B cell (primary cell): ENCODE measurements around the gene ACKR2. TPM values are rescaled to one million over a fixed set of nuclear protein-coding genes. Genes with fewer than 3 reads are reported as not detected.
A peak's percentile ranks its signal among the peaks of the same experiment; 100 is the strongest.

Experiments
- ATAC-seq: fragments of 200-7000 bp; cut with Tn5 transposase; one replicate; pipeline ENCODE4 v1.10.0; 2021; ENCODE audit warnings: low read depth, mild to moderate bottlenecking, moderate number of reproducible peaks, moderate library complexity
- CTCF ChIA-PET: fragments of 350-600 bp; sonication (Branson Sonifier 250); formaldehyde crosslinking; loops from one replicate; lab custom pipeline; 2021; ENCODE audit warnings: antibody characterized with exemption, inconsistent platforms; lab: Charles Lee
- POLR2A ChIA-PET: fragments of 350-600 bp; sonication (Branson Sonifier 250); formaldehyde crosslinking; loops from one replicate; lab custom pipeline; 2021; ENCODE audit warnings: antibody characterized with exemption; lab: Charles Lee
- DNase-seq: peaks from one replicate; pipeline ENCODE4 v3.0.0; 2013
- H2AFZ ChIP-seq: 2 replicates; pipeline ENCODE4 v1.6.1; 2012; ENCODE audit warnings: mild to moderate bottlenecking, low read depth, low read length; ENCODE audit not compliant: insufficient read depth, poor library complexity, severe bottlenecking
- H3K27ac ChIP-seq, 2 donors: 1 replicate in 1 of 2; 2 replicates in 1 of 2; pipeline ENCODE4 v1.5.1; 2012 to 2013; ENCODE audit warnings: low read length in 2 of 2, mild to moderate bottlenecking in 2 of 2, moderate library complexity in 1 of 2
- H3K27me3 ChIP-seq, 4 experiments: fragments of 200-600 bp in 1 of 4; sonication (generic) in 1 of 4; replicated peaks in 1 of 4; 1 replicate in 2 of 4; 2 replicates in 2 of 4; pipeline versions ENCODE4 v1.6.1 to v1.7.0; 2013 to 2016; ENCODE audit warnings: low read length in 3 of 4, mild to moderate bottlenecking in 2 of 4, mixed read lengths in 1 of 4, moderate library complexity in 1 of 4; ENCODE audit not compliant: insufficient read depth in 4 of 4, control insufficient read depth in 3 of 4; ENCODE audit errors: control extremely low read depth in 1 of 4
- H3K36me3 ChIP-seq, 2 experiments: replicated peaks in 1 of 2; 1 replicate in 1 of 2; 2 replicates in 1 of 2; pipeline versions ENCODE4 v1.6.1 to v1.7.1; 2013; ENCODE audit warnings: low read length in 1 of 2; ENCODE audit not compliant: insufficient read depth in 2 of 2, control insufficient read depth in 1 of 2; ENCODE audit errors: control extremely low read depth in 1 of 2, extremely low read depth in 1 of 2
- H3K4me1 ChIP-seq, 2 donors: fragments of 200-600 bp in 1 of 2; sonication (generic) in 1 of 2; 1 replicate in 1 of 2; 2 replicates in 1 of 2; pipeline versions ENCODE4 v1.5.1 to v1.6.1; 2013 to 2017; ENCODE audit warnings: low read length in 2 of 2; ENCODE audit not compliant: control insufficient read depth in 2 of 2, insufficient read depth in 2 of 2
- H3K4me2 ChIP-seq: replicated peaks from 2 replicates; pipeline ENCODE3; 2012; ENCODE audit warnings: mild to moderate bottlenecking, low read depth, low read length; ENCODE audit not compliant: poor library complexity, severe bottlenecking
- H3K4me3 ChIP-seq, 5 experiments: fragments of 200-600 bp in 1 of 5; sonication (generic) in 1 of 5; 1 replicate in 3 of 5; 2 replicates in 2 of 5; pipeline versions ENCODE4 v1.5.1 to v1.7.0; 2011 to 2016; ENCODE audit warnings: low read length in 4 of 5, mild to moderate bottlenecking in 4 of 5, low read depth in 2 of 5, control low read depth in 1 of 5, moderate library complexity in 1 of 5; ENCODE audit not compliant: insufficient read depth in 1 of 5; ENCODE audit errors: control extremely low read depth in 1 of 5, extremely low read depth in 1 of 5
- H3K79me2 ChIP-seq: fragments of 200-600 bp; sonication (generic); one replicate; pipeline ENCODE4 v1.6.0; 2016; ENCODE audit warnings: low read length; ENCODE audit not compliant: control insufficient read depth, insufficient read depth
- H3K9ac ChIP-seq: fragments of 200-600 bp; sonication (generic); 2 replicates; pipeline ENCODE4 v1.6.1; 2017; ENCODE audit warnings: mild to moderate bottlenecking, low read length, moderate library complexity
- H3K9me3 ChIP-seq, 3 donors: one replicate each; pipeline versions ENCODE4 v1.6.1 to v1.7.1; 2013; ENCODE audit warnings: low read length in 2 of 3; ENCODE audit not compliant: control insufficient read depth in 2 of 3, insufficient read depth in 1 of 3; ENCODE audit errors: control extremely low read depth in 1 of 3
- H4K20me1 ChIP-seq: 2 replicates; pipeline ENCODE4 v1.6.0; 2012; ENCODE audit warnings: mild to moderate bottlenecking, low read length; ENCODE audit not compliant: insufficient read depth, control insufficient read depth, poor library complexity, severe bottlenecking
- H3K27ac Mint-ChIP-seq: one replicate; pipeline ENCODE4 v1.8.0; 2021; ENCODE audit warnings: mixed read lengths
- H3K27me3 Mint-ChIP-seq: one replicate; pipeline ENCODE4 v1.8.0; 2021; ENCODE audit warnings: mixed read lengths
- H3K4me1 Mint-ChIP-seq: one replicate; pipeline ENCODE4 v1.8.0; 2021; ENCODE audit warnings: mixed read lengths
- H3K4me3 Mint-ChIP-seq: one replicate; pipeline ENCODE4 v1.8.0; 2021; ENCODE audit warnings: mixed read lengths
- H3K9me3 Mint-ChIP-seq: one replicate; pipeline ENCODE4 v1.8.0; 2022; ENCODE audit warnings: mixed read lengths; ENCODE audit not compliant: insufficient read depth
- CTCF ChIP-seq: fragments of 200-600 bp; IDR thresholded peaks from one replicate; pipeline ENCODE4 v1.8.0; 2022; ENCODE audit warnings: antibody characterized with exemption, mild to moderate bottlenecking
- EZH2 ChIP-seq: IDR thresholded peaks from 2 replicates; pipeline ENCODE4 v1.6.1; 2012; ENCODE audit warnings: borderline replicate concordance, low read depth, mild to moderate bottlenecking, moderate library complexity, low read length; ENCODE audit not compliant: insufficient read depth, poor library complexity, severe bottlenecking
- WGBS: methylation state at CpG from one replicate; pipeline ENCODE4 v1.1.5; 2013; ENCODE audit warnings: missing lambda C conversion rate; ENCODE audit not compliant: insufficient coverage; 5-methylcytosine and 5-hydroxymethylcytosine counted together
- intact Hi-C: fragments of 100-400 bp; cut with micrococcal nuclease; formaldehyde crosslinking; loops from one replicate; pipeline ENCODE4 v1.10.0; 2022
- polyA plus RNA-seq: library from polyadenylated mRNA; depleted of rRNA; stranded (reverse); fragments of >200 nt; gene quantifications from 2 replicates; pipeline ENCODE4 v1.2.3, GENCODE V29; 2012
- total RNA-seq, 2 donors: library from RNA; stranded (reverse); fragments of 120-200 nt in 1 of 2; gene quantifications; 1 replicate in 1 of 2; 2 replicates in 1 of 2; pipeline versions ENCODE4 v1.2.3 to v1.2.4, GENCODE V29; 2013 to 2022

The ACKR2 gene
- total and polyA plus RNA-seq, 2 donors (not counting 1 experiment from before 2014, with no cell fraction given): 0.31 to 1.7 TPM

- peak overlapping the region in 2 of 5 experiments; percentile 67 to 70 for H3K4me3 ChIP-seq
- ATAC-seq (no peak), DNase-seq (no peak)
- peaks cover 0 to 2% (median 0%) of the 10 kb centered on the region in 4 experiments for H3K27me3 ChIP-seq
- ChIA-PET CTCF (interaction anchor here (1.0 to 3.5 kb wide), 4 partner anchors 41 to 100 kb away, joined by 3 to 22 read pairs (median 16); no protein-coding TSS in a partner anchor), POLR2A (no interaction called here)
- Mint-ChIP-seq H3K27ac (peak overlapping the region; percentile 62), H3K4me3 (peak overlapping the region; percentile 82), H3K9me3 (no peaks in the 10 kb centered on the region), H3K4me1 (peaks cover 7% of the 10 kb centered on the region), H3K27me3 (peaks cover 1% of the 10 kb centered on the region)
- H2AFZ ChIP-seq: peak overlapping the region; percentile 97
- no peaks in the 10 kb centered on the region for H3K9me3 ChIP-seq
- no peak overlapping the region for H3K27ac ChIP-seq
- H4K20me1 ChIP-seq: no peaks in the 10 kb centered on the region
- peak overlapping the region; percentile 96 for H3K4me2 ChIP-seq
- intact Hi-C loops: loop anchor here (2.0 kb wide), 2 partner anchors 41 to 107 kb away; partner anchors contain the start of gene CCDC13
- H3K4me1 ChIP-seq: peaks cover 10 to 14% of the 10 kb centered on the region in 2 donors
- no peaks in the 10 kb centered on the region for H3K79me2 ChIP-seq
- 94% methylated on average over 3 of the region's 9 CpGs for WGBS
- TF ChIP-seq EZH2 (no peak), CTCF (no peak)
- H3K36me3 ChIP-seq: no peaks in the 10 kb centered on the region
- peak overlapping the region; percentile 77 for H3K9ac ChIP-seq
Observed at GRCh38 chr3:42880183-42880582, 70.9 kb downstream of the ACKR2 start.
